Heart right ventricle (tissue), 16 donors: Measurements from ENCODE around the gene GAD1. TPM values are rescaled to one million over a fixed set of nuclear protein-coding genes. Genes with fewer than 3 reads are reported as not detected.

ENCODE experiments used
- ATAC-seq, 8 donors: fragments of 200-7000 bp; cut with Tn5 transposase; one replicate each; pipeline ENCODE4 v1.9.1; 2020; ENCODE audit warnings: mild to moderate bottlenecking in 8 of 8, moderate library complexity in 8 of 8, moderate number of reproducible peaks in 1 of 8
- DNase-seq, 2 donors: peaks; one replicate each; pipeline ENCODE4 v3.0.0-alpha.2; 2020
- H3K27ac ChIP-seq, 10 donors: fragments of 200-600 bp; sonication (generic) in 2 of 10; one replicate each; pipeline versions ENCODE4 v1.5.0 to v1.8.0; 2020 to 2022; ENCODE audit warnings: mild to moderate bottlenecking in 3 of 10
- H3K27me3 ChIP-seq, 7 donors: fragments of 200-600 bp; one replicate each; pipeline ENCODE4 v1.8.0; 2021 to 2022; ENCODE audit warnings: mild to moderate bottlenecking in 2 of 7
- H3K36me3 ChIP-seq, 9 donors: fragments of 200-600 bp; sonication (generic) in 1 of 9; one replicate each; pipeline versions ENCODE4 v1.5.0 to v1.8.0; 2020 to 2022; ENCODE audit warnings: mild to moderate bottlenecking in 2 of 9
- H3K4me1 ChIP-seq, 9 donors: fragments of 200-600 bp; sonication (generic) in 1 of 9; one replicate each; pipeline versions ENCODE4 v1.5.0 to v1.8.0; 2020 to 2022; ENCODE audit warnings: mild to moderate bottlenecking in 4 of 9
- H3K4me3 ChIP-seq, 10 donors: fragments of 200-600 bp; sonication (generic) in 2 of 10; one replicate each; pipeline versions ENCODE4 v1.5.0 to v1.8.0; 2020 to 2022; ENCODE audit warnings: mild to moderate bottlenecking in 7 of 10, moderate library complexity in 2 of 10
- H3K9me3 ChIP-seq, 11 donors: fragments of 200-600 bp in 10 of 11; sonication (generic) in 2 of 11; one replicate each; pipeline versions ENCODE4 v1.5.0 to v1.8.0; 2013 to 2022; ENCODE audit warnings: mild to moderate bottlenecking in 2 of 11, control low read depth in 1 of 11, moderate library complexity in 1 of 11
- CTCF ChIP-seq, 9 donors: fragments of 200-600 bp; sonication (generic) in 2 of 9; IDR thresholded peaks; one replicate each; pipeline versions ENCODE4 v1.5.0 to v1.8.0; 2021 to 2022; ENCODE audit warnings: antibody characterized with exemption in 9 of 9, mild to moderate bottlenecking in 5 of 9, moderate library complexity in 1 of 9
- WGBS, 2 donors: extraction: QIAGEN DNeasy Blood & Tissue Kit; methylation state at CpG; one replicate each; pipeline ENCODE4 v1.1.7; 2013; ENCODE audit warnings: inconsistent platforms in 1 of 2; 5-methylcytosine and 5-hydroxymethylcytosine counted together
- intact Hi-C, 10 donors: fragments of 100-400 bp; cut with DNase I; formaldehyde crosslinking; loops; one replicate each; pipeline versions ENCODE4 v1.11.1 to v1.14.2; 2022
- polyA plus RNA-seq, 2 donors: library from polyadenylated mRNA; stranded (reverse); fragments of 200-250 nt; gene quantifications; one replicate each; pipeline ENCODE4 v1.2.3, GENCODE V29; 2013
- total RNA-seq, 10 donors: library from RNA; stranded (reverse); fragmentation: NEBNext Ultra II Directional in 3 of 10; extraction: Animal tissue kit (Norgen Biotek cat#: 25700) in 3 of 10; gene quantifications; one replicate each; pipeline versions ENCODE4 v1.2.1 to v1.2.4, GENCODE V29; 2021 to 2023
- donor health status: Arrhythmogenic right ventricular cardiomyopathy.
- donor health status: ischemic (EF 13 %, LVEDD 7.1; RV severe dilation, severe dysfunction).
- donor health status: healthy with polysubstance abuse.
- donor health status: DM: no; HTN: yes; CAD: no.
- donor health status: DM: no; HTN: no; CAD: no.
- donor health status: ischemic (EF 25% LVEDD 6.9; RV normal size, moderate dysfunction).
- donor health status: ischemic (EF 25% LVEDD 5.7; RV mildly dilated, moderate dysfunction).
- donor health status: healthy.
- donor health status: DM: yes; HTN: yes; CAD: no.
- donor health status: Ischemic cardiomyopathy.
- donor health status: ischemic (EF 35%, LVEDD 5.7; RV mildly dilated, moderate dysfunction).
- donor health status: nonischemic (EF 11% LVEDD 7.7; RV severe dilation, severe dysfunction).
- donor health status: DM: yes; HTN: yes; CAD: no.
- donor health status: PGD.
- donor health status: ischemic (EF 29% LVEDD 5.4; RV normal size, mild dysfunction).
- donor health status: nonischemic (EF 23%, LVEDD 6.1; RV moderate dilation, normal function).

The GAD1 gene
- total and polyA plus RNA-seq, 12 donors: 0.03 to 0.15 (median 0.13) TPM; not detected in 9

GRCh38 chr2:170814533-170815230, 2.0 kb upstream of the GAD1 start:
- H3K27me3 ChIP-seq: peaks cover 47 to 91% (median 73%) of the 10 kb centered on the region in 7 donors
- ATAC-seq (no peak), DNase-seq (no peak)
- H3K27ac ChIP-seq: no peak overlapping the region
- WGBS, 2 donors: 9 to 11% methylated on average over 31 of the region's 31 CpGs
- TF ChIP-seq CTCF (IDR thresholded peaks at IDR 0.05): no peak
- H3K4me3 ChIP-seq: no peak overlapping the region
- H3K4me1 ChIP-seq: peaks cover 19 to 62% (median 42%) of the 10 kb centered on the region in 9 donors
- intact Hi-C loops: loop anchor here (2.0 to 10.0 kb wide), 14 partner anchors 100 to 870 kb away; partner anchors contain the start of gene SP5 (in 1 of the 10)
- H3K9me3 ChIP-seq: no peaks in the 10 kb centered on the region
- no peaks in the 10 kb centered on the region for H3K36me3 ChIP-seq

- intact Hi-C loops: loop anchor here in 9 of 10 donors (2.0 to 10.0 kb wide), 8 partner anchors 101 to 871 kb away; partner anchors contain the start of gene SP5 (in 1 of the 9)
- TF ChIP-seq CTCF (IDR thresholded peaks at IDR 0.05): no peak
- Histone ChIP-seq H3K4me1 (peaks cover 25 to 68% (median 48%) of the 10 kb centered on the region in 9 donors), H3K27ac (no peak overlapping the region), H3K36me3 (no peaks in the 10 kb centered on the region), H3K4me3 (peak overlapping the region in 5 of 10 donors; percentile 45 to 56 (median 48)), H3K27me3 (peaks cover 53 to 91% (median 80%) of the 10 kb centered on the region in 7 donors), H3K9me3 (no peaks in the 10 kb centered on the region)
- DNase-seq (no peak), ATAC-seq (no peak)
- 3 to 4% methylated on average over 19 of the region's 19 CpGs for WGBS, 2 donors
Measured at GRCh38 chr2:170815311-170815710, 1.4 kb upstream of the GAD1 start.

GRCh38 chr2:170815746-170816503, 762 bp upstream of the GAD1 start:
- Histone ChIP-seq H3K27ac (no peak overlapping the region), H3K36me3 (no peaks in the 10 kb centered on the region), H3K9me3 (no peaks in the 10 kb centered on the region), H3K27me3 (peaks cover 54 to 91% (median 83%) of the 10 kb centered on the region in 7 donors), H3K4me1 (peaks cover 26 to 74% (median 54%) of the 10 kb centered on the region in 9 donors), H3K4me3 (peak overlapping the region in 9 of 10 donors; percentile 24 to 56 (median 45))
- TF ChIP-seq CTCF (IDR thresholded peaks at IDR 0.05): peak; percentile 59 to 77 (median 75)
- peak; percentile 48 to 54 for DNase-seq
- 1 to 2% methylated on average over 52 of the region's 52 CpGs for WGBS, 2 donors
- intact Hi-C loops: loop anchor here in 9 of 10 donors (2.0 to 10.0 kb wide), 8 partner anchors 101 to 871 kb away; partner anchors contain the start of gene SP5 (in 1 of the 9)
- ATAC-seq: peak in 7 of 8 donors; percentile 51 to 79 (median 62)
